Stimulated activated CD4-positive, alpha-beta T cell treated with anti-CD3 and anti-CD28 coated beads, TNF-alpha, amount 100 ng/mL, for 24 hours (primary cell): ENCODE data around the gene TNIP3.
"Not testable (repeated sequence)": the region's sequence is repeated elsewhere in the genome, so short reads cannot be mapped to it uniquely, and the experiment has no call there.

ENCODE experiments used
- DNase-seq, 3 experiments: peaks; one replicate each; pipeline ENCODE4 v3.0.0-alpha.2; 2020; ENCODE audit warnings: low read depth in 3 of 3

The TNIP3 gene

DNA sequence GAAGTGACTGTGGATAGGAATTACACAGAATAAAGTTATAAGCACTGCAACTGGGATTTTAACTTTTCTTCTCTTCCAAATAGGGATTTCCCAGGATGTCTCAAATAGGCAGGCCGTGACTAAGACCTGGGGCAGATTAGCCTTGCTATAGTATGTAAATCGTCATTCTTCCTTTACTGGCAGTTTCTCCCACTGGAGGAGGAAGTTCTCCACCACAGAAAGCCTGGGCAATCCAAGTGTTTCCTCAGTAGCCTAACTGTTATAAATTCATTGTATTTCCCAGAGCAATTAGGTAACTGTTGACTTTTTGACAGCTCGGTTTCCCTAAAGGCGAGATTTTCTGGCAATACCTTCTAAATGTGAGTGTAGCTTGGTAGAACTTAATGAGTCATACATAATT is at the start of gene TNIP3:
Gene TNIP3, minus strand, starts transcription at position 31 of the 400 bp plus-strand sequence. CDS start 196 bp downstream, outside the sequence.
- DNase-seq, result no peak

DNA sequence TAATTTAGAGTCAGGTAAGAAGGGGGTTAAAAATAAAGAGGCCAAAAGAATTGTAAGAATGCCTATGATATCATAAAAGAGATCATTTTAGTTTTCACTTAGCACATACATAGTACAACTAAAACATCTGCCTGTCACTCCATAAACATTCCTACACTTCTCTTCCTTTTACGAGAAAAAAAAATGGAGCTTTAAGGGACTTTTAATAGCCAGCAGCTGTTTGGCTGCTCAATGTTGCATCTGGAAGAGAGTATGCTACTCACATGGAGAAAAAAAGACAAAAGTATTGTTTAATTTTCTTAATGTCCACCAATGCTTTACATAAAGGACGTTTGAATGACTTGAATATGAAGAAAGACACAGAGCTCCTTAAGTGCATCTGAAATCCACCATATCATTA is 48.7 kb upstream of the TNIP3 start:
- no peak for DNase-seq

DNA sequence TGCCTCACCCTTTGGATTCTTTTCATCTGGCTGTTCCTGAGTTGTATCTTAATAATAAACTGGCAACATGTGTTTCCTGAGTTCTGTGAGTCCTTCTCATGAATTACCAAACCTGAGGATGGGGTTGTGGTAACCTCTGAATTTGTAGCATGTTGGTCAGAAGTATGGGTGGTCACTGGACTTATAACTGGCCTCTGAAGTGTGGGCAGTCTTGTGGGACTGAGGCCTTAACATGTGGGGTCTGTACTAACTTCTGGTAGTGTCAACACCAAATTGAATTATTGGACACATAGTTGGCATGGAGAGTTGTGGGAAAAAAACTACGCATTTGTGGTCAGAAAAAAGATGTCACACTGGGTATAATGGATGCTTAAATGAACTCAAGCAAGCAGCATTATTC is 45.0 kb upstream of the TNIP3 start:
- DNase-seq, result no peak

GRCh38 chr4:121208244-121209007 is 44.3 kb upstream of the TNIP3 start:
- DNase-seq, result no peak

DNA sequence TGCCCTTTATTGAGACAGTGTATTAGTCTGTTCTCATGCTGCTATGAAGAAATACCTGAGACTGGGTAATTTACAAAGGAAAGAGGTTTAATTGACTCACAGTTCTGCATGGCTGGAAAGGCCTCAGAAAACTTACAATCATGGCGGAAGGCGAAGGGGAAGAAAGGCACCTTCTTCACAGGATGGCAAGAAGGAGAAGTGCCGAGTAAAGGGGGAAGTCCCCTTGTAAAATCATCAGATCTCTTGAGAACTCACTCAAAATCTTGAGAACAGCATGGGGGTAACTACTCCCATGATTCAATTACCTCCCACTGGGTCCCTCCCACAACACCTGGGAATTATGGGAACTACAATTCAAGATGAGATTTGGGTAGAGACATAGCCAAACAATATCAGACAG is 41.7 kb upstream of the TNIP3 start:
- DNase-seq, result not testable (repeated sequence)

GRCh38 chr4:121200795-121201472 is 36.8 kb upstream of the TNIP3 start:
- no peak for DNase-seq

DNA sequence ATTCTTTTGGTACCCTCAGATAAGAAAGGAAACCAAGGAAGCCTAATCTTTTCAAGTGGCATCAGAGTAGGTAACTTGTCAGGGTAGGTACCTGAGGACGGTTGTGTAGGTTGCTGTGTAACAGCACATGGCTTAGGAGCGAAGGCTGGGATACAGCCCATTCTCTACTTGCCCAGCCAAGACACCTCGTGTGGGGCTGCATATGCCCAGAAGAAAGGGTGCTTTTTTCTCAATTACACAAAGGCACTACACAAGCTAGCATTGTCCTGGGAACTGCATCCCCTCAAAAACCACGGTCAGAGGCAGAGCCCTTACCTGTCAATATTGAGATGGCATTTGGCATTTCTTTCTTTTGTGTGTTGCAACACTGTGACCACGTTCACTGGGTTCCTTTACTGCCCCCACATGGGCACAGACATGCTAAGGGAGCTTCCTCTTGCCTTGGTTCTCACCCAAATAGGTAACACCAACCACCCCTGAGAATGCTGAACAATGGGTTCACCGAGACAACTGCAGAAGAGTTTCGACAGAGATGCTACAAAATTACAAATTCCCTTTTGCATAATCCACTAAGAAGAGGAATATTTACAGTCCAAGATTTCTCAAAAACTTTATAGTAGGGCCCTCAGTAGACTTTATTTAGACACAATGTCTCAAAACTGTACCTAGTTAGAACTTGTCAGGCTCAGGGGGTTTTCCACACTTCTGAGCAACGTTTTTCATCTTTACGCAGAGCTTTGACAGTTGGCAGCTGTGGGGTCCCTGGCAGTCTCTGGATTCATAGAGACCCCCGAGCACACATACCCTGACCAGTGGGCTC is 35.8 kb upstream of the TNIP3 start:
- no peak for DNase-seq

GRCh38 chr4:121198251-121198650 is 34.1 kb upstream of the TNIP3 start:
- DNase-seq, result no peak

GRCh38 chr4:121195649-121196048 is 31.5 kb upstream of the TNIP3 start:
- DNase-seq, result no peak

- peak in 1 of 3 experiments; percentile 13 for DNase-seq
These were observed 28.4 kb upstream of the TNIP3 start for GRCh38 chr4:121192480-121192879.

- DNase-seq, result no peak
These were observed 27.9 kb upstream of the TNIP3 start for GRCh38 chr4:121192013-121192412.

GRCh38 chr4:121191361-121191760 is 27.2 kb upstream of the TNIP3 start:
- DNase-seq, result no peak

- no peak for DNase-seq
These were observed 26.3 kb upstream of the TNIP3 start for GRCh38 chr4:121190389-121190788.

DNA sequence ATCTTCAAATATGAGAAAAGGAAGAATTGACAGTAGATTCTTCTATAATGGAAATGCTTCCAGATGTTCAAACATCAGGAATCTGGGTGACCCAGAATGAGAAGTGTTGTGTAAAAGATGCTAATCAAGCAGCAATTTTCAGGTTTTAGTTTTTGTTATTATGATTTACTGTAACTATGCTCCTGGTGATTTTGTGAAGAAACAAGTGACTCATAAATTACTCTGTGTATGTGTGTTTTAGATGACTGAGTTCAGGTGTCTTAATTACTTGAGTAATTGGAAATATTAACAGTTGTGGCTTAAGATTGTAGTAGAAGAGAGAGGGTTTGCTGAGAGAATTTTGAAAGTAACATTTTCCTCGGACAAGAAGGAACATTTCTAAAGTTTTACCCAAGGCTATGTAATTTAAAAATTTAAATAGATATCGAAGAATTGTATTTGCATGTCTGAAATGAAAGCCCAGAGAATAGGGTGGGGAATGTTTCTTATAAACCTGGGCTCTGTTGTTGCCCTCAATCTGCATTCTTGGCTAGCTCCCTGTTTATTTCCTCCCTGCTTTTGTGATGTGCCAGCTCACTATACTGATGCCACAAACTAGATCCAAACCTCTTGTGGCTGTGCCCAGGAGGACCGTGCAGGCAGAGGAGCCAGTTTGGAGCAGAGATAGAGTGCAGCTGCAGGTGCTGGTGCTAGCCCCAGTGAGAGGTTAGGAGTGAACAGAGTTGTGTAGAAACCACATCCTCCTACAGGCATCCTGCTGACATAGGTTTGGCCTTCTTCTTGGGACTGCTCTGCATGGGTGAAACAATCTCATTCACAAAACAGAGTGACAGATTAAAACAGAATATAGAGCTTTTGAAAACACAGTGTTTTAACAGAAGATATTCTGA is 25.4 kb upstream of the TNIP3 start:
- DNase-seq, result peak in 2 of 3 experiments; percentile 8 to 24

- no peak for DNase-seq
These were observed 23.1 kb upstream of the TNIP3 start for GRCh38 chr4:121187206-121187605.

DNA sequence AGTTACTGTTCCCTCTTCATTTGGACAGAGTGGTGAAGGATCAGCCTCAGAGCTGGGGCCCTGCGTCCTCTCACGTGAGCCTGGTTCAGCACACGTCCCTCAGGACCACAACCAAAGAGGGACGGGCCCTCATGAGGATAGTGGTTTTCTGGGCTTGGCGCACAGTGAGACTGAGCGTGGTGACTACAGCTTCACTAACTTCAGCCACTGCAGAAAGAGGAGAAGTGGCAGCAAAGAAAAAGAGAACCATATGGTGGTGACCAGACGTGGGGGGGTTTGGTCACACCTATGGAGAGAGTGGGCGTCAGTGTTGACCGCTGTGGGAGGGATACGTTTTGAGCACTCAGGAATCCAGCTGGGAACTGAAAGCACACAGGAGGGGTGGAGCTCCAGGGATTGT is 21.8 kb upstream of the TNIP3 start:
- no peak for DNase-seq

- no peak for DNase-seq
These were observed 19.9 kb upstream of the TNIP3 start for GRCh38 chr4:121183989-121184388.

DNA sequence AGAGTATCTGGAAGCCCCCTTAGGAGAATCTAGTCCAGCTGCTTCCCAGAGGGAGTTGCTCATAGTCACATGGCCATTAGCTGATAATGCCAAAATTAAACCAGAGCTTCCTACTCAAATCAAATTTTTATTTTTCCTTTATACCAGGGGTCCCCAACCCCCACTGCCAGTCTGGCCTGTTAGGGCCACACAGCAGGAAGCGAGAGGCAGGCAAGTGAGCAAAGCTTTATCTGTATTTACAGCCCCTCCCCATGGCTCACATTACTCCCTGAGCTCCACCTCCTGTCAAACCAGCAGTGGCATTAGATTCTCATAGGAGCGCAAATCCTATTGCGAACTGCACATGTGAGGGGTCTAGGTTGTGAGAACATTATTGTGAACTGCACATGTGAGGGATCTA is 19.2 kb upstream of the TNIP3 start:
- no peak for DNase-seq

DNA sequence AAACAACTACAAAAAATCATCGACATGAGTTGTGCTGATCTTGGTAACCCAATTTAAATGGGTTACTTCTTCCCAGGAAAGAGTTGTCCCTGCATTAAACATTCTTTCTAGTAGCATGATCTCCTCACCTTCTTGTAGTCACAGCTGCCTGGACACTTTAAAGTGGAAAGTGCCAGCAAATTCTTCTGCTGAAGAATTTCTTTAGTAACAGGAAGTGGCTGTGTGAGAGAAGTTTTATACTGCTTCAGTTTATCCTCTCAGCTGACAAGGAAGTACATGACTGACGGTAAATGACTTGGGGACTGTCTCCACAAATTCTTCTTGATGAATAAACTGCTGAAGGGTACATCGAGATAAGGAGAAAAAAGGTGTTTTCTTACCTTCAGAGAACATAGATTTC is 18.2 kb upstream of the TNIP3 start:
- DNase-seq, result no peak

GRCh38 chr4:121181493-121181892 is 17.4 kb upstream of the TNIP3 start:
- DNase-seq, result no peak

GRCh38 chr4:121180558-121180957 is 16.4 kb upstream of the TNIP3 start:
- DNase-seq, result no peak
